Measurements from ENCODE around the gene AP4B1.

AP4B1 gene

DNA sequence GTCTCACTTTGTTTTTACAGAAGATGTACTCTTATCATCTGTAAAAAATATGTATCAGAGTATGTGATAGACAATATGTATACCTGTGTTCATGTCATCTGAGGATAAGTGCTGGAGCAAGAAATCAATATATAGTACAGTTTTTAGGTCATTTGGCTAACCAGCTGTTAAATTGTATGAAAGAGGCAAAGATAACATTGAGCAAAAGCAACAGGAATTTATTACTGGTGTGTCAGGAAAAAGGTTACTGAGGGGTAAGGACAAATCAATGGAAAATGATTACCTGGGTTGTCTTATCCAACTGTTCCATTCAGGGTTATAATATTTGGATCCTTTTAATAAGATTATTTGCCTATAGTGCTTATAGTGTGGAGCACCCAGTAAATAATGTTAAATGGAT is 29.4 kb upstream of the AP4B1 start:
- H3K4me2 ChIP-seq (ENCODE audit: low read depth, low read length), result no peak overlapping the region
- no peak overlapping the region for H3K9ac ChIP-seq (ENCODE audit: low read length)
- no peak for DNase-seq
- TF ChIP-seq, protein P1, sequence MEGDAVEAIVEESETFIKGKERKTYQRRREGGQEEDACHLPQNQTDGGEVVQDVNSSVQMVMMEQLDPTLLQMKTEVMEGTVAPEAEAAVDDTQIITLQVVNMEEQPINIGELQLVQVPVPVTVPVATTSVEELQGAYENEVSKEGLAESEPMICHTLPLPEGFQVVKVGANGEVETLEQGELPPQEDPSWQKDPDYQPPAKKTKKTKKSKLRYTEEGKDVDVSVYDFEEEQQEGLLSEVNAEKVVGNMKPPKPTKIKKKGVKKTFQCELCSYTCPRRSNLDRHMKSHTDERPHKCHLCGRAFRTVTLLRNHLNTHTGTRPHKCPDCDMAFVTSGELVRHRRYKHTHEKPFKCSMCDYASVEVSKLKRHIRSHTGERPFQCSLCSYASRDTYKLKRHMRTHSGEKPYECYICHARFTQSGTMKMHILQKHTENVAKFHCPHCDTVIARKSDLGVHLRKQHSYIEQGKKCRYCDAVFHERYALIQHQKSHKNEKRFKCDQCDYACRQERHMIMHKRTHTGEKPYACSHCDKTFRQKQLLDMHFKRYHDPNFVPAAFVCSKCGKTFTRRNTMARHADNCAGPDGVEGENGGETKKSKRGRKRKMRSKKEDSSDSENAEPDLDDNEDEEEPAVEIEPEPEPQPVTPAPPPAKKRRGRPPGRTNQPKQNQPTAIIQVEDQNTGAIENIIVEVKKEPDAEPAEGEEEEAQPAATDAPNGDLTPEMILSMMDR (IDR thresholded peaks at IDR 0.05; ENCODE audit: low read length), result no peak
- TF ChIP-seq EZH2 (optimal IDR thresholded peaks at IDR 0.05; ENCODE audit: low read depth, low read length) (no peak), EZH2phosphoT487 (IDR thresholded peaks at IDR 0.05; ENCODE audit: low read length) (no peak)
- no peaks in the 10 kb centered on the region for H3K9me2 ChIP-seq (replicated peaks; ENCODE audit: insufficient read depth, low read length)
- no peak overlapping the region for H2AFZ ChIP-seq (ENCODE audit: low read length)
- peaks cover 12% of the 10 kb centered on the region; the same call in 1 of the 2 replicates for H3F3A ChIP-seq (ENCODE audit: insufficient read depth, low read length)
- no peak overlapping the region for H3K27ac ChIP-seq (ENCODE audit: low read length)
- H4K20me1 ChIP-seq (ENCODE audit: insufficient read depth, low read length), result no peaks in the 10 kb centered on the region
- no peak overlapping the region for H3K4me3 ChIP-seq (ENCODE audit: low read length)
- H3K9me3 ChIP-seq (replicated peaks; ENCODE audit: insufficient read depth, low read length), result no peaks in the 10 kb centered on the region
- H3K27me3 ChIP-seq (replicated peaks; ENCODE audit: insufficient read depth, low read length), result no peaks in the 10 kb centered on the region
- H3K79me2 ChIP-seq (ENCODE audit: low read length), result peaks cover 94% of the 10 kb centered on the region
- peaks cover 26% of the 10 kb centered on the region; the same call in 1 of the 2 replicates for H3K4me1 ChIP-seq (ENCODE audit: low read length)
- H3K36me3 ChIP-seq (replicated peaks; ENCODE audit: insufficient read depth, low read length), result no peaks in the 10 kb centered on the region

DNA sequence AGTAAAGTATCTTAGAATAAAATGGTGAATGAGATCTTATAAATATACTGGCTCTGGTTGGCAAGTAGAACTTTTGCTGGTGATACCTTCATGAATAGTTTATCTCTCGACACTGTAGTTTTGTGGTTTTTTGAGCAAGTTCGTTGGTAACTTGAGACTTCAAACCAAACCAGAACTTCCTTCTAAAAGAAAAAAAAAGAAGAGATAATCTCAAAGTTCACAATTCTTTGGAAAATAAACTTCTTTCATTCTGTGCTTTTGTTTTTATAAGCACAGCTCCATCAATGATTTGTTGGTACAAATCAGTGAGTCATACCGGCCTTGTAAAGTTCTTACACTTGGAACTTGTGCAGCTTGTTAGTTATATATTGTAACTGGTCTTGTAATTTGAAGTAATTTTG is 26.9 kb upstream of the AP4B1 start:
- H3F3A ChIP-seq (ENCODE audit: insufficient read depth, low read length), result peaks cover 16% of the 10 kb centered on the region; the same call in 1 of the 2 replicates
- no peaks in the 10 kb centered on the region for H3K36me3 ChIP-seq (replicated peaks; ENCODE audit: insufficient read depth, low read length)
- no peaks in the 10 kb centered on the region for H3K27me3 ChIP-seq (replicated peaks; ENCODE audit: insufficient read depth, low read length)
- peak overlapping the region; percentile 88 for H3K4me3 ChIP-seq (ENCODE audit: low read length)
- peak overlapping the region; percentile 96 for H3K9ac ChIP-seq (ENCODE audit: low read length)
- H2AFZ ChIP-seq (ENCODE audit: low read length), result no peak overlapping the region
- no peaks in the 10 kb centered on the region for H3K9me2 ChIP-seq (replicated peaks; ENCODE audit: insufficient read depth, low read length)
- peaks cover 11% of the 10 kb centered on the region; the same call in 1 of the 2 replicates for H3K4me1 ChIP-seq (ENCODE audit: low read length)
- peak; percentile 36 for DNase-seq
- H3K9me3 ChIP-seq (replicated peaks; ENCODE audit: insufficient read depth, low read length), result no peaks in the 10 kb centered on the region
- no peak for TF ChIP-seq EZH2phosphoT487 (IDR thresholded peaks at IDR 0.05; ENCODE audit: low read length)
- TF ChIP-seq, protein P1 (IDR thresholded peaks at IDR 0.05; ENCODE audit: low read length), result no peak
- TF ChIP-seq EZH2 (optimal IDR thresholded peaks at IDR 0.05; ENCODE audit: low read depth, low read length), result no peak
- no peaks in the 10 kb centered on the region for H4K20me1 ChIP-seq (ENCODE audit: insufficient read depth, low read length)
- H3K79me2 ChIP-seq (ENCODE audit: low read length), result peaks cover 68% of the 10 kb centered on the region
- peak overlapping the region; percentile 67 for H3K4me2 ChIP-seq (ENCODE audit: low read depth, low read length)
- peak overlapping the region; percentile 89 for H3K27ac ChIP-seq (ENCODE audit: low read length)

DNA sequence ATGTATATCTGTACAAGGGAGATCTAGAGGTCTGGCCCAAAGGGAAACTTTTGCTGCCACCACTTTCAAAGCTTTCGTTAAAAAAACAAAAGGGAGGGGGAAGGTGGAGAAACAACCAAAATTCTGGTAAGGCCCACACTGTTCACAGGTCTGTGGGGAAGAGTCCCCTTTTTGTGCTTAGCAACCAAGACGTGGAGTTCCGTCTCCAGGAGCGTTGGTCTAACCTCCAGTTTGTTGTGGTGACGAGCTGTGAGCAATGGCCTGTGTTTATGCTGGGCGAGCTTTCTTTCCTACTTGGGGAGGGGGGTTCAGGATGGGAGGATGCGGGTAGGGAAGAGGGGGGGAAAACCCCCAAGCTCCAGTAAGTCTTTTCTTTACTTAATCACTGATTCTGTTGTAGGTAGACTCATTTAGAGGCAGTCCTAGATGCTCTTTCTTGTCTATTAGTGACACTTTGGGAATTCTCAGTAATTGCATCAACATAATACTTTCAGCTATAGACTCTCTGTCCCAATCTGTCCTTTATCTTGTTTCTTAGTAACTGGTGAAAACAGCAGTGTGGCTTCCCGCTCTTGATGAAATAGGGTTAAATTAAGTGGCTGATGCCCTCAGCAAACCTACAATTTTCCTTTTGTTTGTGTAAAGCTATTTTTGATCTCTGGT is 26.0 kb upstream of the AP4B1 start:
- Histone ChIP-seq H3K79me2 (ENCODE audit: low read length) (peaks cover 60% of the 10 kb centered on the region), H3K4me3 (ENCODE audit: low read length) (peak overlapping the region; percentile 88), H3K9me3 (replicated peaks; ENCODE audit: insufficient read depth, low read length) (no peaks in the 10 kb centered on the region), H3K27me3 (replicated peaks; ENCODE audit: insufficient read depth, low read length) (no peaks in the 10 kb centered on the region), H2AFZ (ENCODE audit: low read length) (no peak overlapping the region), H3F3A (ENCODE audit: insufficient read depth, low read length) (peaks cover 16% of the 10 kb centered on the region; the same call in 1 of the 2 replicates), H3K27ac (ENCODE audit: low read length) (peak overlapping the region; percentile 89), H3K4me2 (ENCODE audit: low read depth, low read length) (peak overlapping the region; percentile 67), H3K4me1 (ENCODE audit: low read length) (peaks cover 8% of the 10 kb centered on the region; the same call in 1 of the 2 replicates), H3K9me2 (replicated peaks; ENCODE audit: insufficient read depth, low read length) (no peaks in the 10 kb centered on the region), H3K9ac (ENCODE audit: low read length) (peak overlapping the region; percentile 96), H4K20me1 (ENCODE audit: insufficient read depth, low read length) (no peaks in the 10 kb centered on the region), H3K36me3 (replicated peaks; ENCODE audit: insufficient read depth, low read length) (no peaks in the 10 kb centered on the region)
- no peak for TF ChIP-seq EZH2phosphoT487 (IDR thresholded peaks at IDR 0.05; ENCODE audit: low read length)
- no peak for TF ChIP-seq EZH2 (optimal IDR thresholded peaks at IDR 0.05; ENCODE audit: low read depth, low read length)
- TF ChIP-seq, protein P1 (IDR thresholded peaks at IDR 0.05; ENCODE audit: low read length), result no peak
- peak; percentile 37 for DNase-seq
